ENCODE results near the gene TRIM41. TPM values are rescaled to one million over a fixed set of nuclear protein-coding genes. Genes with fewer than 3 reads are reported as not detected.
A peak's percentile ranks its signal among the peaks of the same experiment; 100 is the strongest.

The TRIM41 gene
- total and polyA plus RNA-seq, 2 of the 13 experiments (the other 11 are each of a cell fraction or from before 2014, with no cell fraction given) = 10.2 to 16.7 TPM

- TF ChIP-seq RERE (CRISPR knock-in tag; IDR thresholded peaks at IDR 0.05; ENCODE audit: low read depth) (no peak; the same call in 1 of the 2 replicates), ZSCAN31 (CRISPR knock-in tag; IDR thresholded peaks at IDR 0.05; ENCODE audit: low read depth) (peak; percentile 12), GRHL1 (CRISPR knock-in tag; conservative IDR thresholded peaks at IDR 0.05) (no peak), ZNF878 (CRISPR knock-in tag; IDR thresholded peaks at IDR 0.05) (peak; percentile 53), GABPA (IDR thresholded peaks at IDR 0.05; ENCODE audit: low read depth, low read length) (no peak), GABPA (CRISPR knock-in tag; IDR thresholded peaks at IDR 0.05; ENCODE audit: low read depth) (peak; percentile 72), ZNF383 (CRISPR knock-in tag; IDR thresholded peaks at IDR 0.05; ENCODE audit: borderline replicate concordance) (no peak; the same call in 1 of the 2 replicates), ZNF33B (CRISPR knock-in tag; IDR thresholded peaks at IDR 0.05) (peak; percentile 31; the same call in 1 of the 2 replicates), TFDP1 (CRISPR knock-in tag; IDR thresholded peaks at IDR 0.05; ENCODE audit: borderline replicate concordance) (0 out of 2 replicates have a peak, but pooled peaks have one; percentile 21), SKI (IDR thresholded peaks at IDR 0.05; ENCODE audit: partially characterized antibody) (peak; percentile 32), KIAA2018 (CRISPR knock-in tag; IDR thresholded peaks at IDR 0.05; ENCODE audit: borderline replicate concordance) (0 out of 2 replicates have a peak, but pooled peaks have one; percentile 57)
Measured at GRCh38 chr5:181221792-181222629, 1.1 kb upstream of the TRIM41 start (continued).
